ENCODE data around the gene DOCK11.

DNA sequence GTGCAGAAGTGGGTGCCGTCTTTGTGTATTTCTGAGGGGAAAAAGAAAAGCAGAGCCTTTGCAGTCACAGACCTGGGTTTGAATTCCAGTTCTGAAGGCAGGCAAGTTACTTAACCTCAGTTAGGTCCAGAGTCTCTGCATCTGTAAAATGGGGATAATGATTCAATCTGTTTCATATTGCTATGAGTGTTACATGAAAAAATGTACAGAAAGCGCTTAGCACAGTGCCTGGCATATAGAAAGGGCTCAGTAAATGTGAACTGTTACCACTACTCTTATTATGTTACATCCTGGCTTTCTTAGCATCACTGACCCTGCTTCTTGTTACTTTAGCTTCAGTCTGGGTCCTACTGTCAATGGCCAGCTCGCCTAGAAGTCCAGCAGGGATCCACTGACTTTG, 45.9 kb downstream of the DOCK11 start:
- TF ChIP-seq CTCF (IDR thresholded peaks at IDR 0.05) = no peak
- TF ChIP-seq POLR2A (IDR thresholded peaks at IDR 0.05) = no peak

All from uterus (tissue), 2 donors.